SH-SY5Y (cell line): Measurements from ENCODE around the gene CORO2B.

Experiments used
- GATA2 ChIP-seq: IDR thresholded peaks from 2 replicates; pipeline ENCODE4 v1.6.1; 2011; ENCODE audit warnings: mild to moderate bottlenecking, low read depth, low read length
- GATA3 ChIP-seq: IDR thresholded peaks from 2 replicates; pipeline ENCODE4 v1.6.1; 2011; ENCODE audit warnings: low read depth, mild to moderate bottlenecking, low read length, moderate library complexity

DNA sequence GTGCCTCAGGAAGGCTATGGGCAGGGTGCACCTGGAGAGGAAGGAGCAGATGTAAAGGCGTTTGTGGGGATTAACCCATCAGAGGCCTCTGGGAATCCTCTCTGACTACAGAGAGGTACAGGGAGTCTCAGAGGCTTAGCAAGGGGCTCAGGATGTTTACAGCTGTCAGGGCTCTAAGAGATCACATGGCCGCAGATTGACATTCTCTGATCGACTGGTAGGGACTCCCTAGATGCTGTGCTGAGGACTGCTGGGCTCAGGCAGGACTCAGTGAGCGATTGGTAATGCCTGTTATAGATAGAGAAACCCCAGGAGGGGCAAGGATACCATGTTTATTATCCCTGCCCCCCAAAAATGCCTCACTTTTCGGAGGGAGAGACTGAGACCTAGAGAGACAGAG, 103.5 kb downstream of the CORO2B start:
- TF ChIP-seq GATA2 = no peak
- no peak for TF ChIP-seq GATA3
